Psoas muscle (tissue), 8 donors: Measurements from ENCODE around the gene CALHM2. TPM values are rescaled to one million over a fixed set of nuclear protein-coding genes. Genes with fewer than 3 reads are reported as not detected.

ENCODE experiments used
- ATAC-seq, 4 donors: fragments of 200-7000 bp; cut with Tn5 transposase; one replicate each; pipeline ENCODE4 v1.9.1; 2020; ENCODE audit warnings: moderate library complexity in 3 of 4, mild to moderate bottlenecking in 2 of 4
- DNase-seq, 2 donors: peaks; one replicate each; pipeline ENCODE4 v3.0.0-alpha.2; 2020
- H3K27ac ChIP-seq: fragments of 200-600 bp; one replicate; pipeline ENCODE4 v1.8.0; 2022
- H3K27me3 ChIP-seq, 3 donors: fragments of 200-600 bp in 1 of 3; one replicate each; pipeline versions ENCODE4 v1.6.1 to v1.8.0; 2013 to 2022; ENCODE audit warnings: low read length in 2 of 3, mild to moderate bottlenecking in 2 of 3, moderate library complexity in 1 of 3; ENCODE audit not compliant: insufficient read depth in 3 of 3
- H3K36me3 ChIP-seq, 2 donors: fragments of 200-600 bp in 1 of 2; one replicate each; pipeline versions ENCODE4 v1.6.1 to v1.8.0; 2013 to 2022; ENCODE audit warnings: low read depth in 1 of 2, mild to moderate bottlenecking in 1 of 2, moderate library complexity in 1 of 2; ENCODE audit not compliant: insufficient read depth in 1 of 2
- H3K4me1 ChIP-seq: fragments of 200-600 bp; one replicate; pipeline ENCODE4 v1.8.0; 2022
- H3K4me3 ChIP-seq: fragments of 200-600 bp; one replicate; pipeline ENCODE4 v1.8.0; 2022; ENCODE audit warnings: mild to moderate bottlenecking
- H3K9me3 ChIP-seq: fragments of 200-600 bp; one replicate; pipeline ENCODE4 v1.8.0; 2022
- CTCF ChIP-seq: fragments of 200-600 bp; IDR thresholded peaks from one replicate; pipeline ENCODE4 v1.8.0; 2022; ENCODE audit warnings: antibody characterized with exemption
- WGBS, 3 donors: extraction: QIAGEN DNeasy Blood & Tissue Kit; methylation state at CpG; one replicate each; pipeline versions ENCODE4 v1.1.6 to v1.1.7; 2013; 5-methylcytosine and 5-hydroxymethylcytosine counted together
- intact Hi-C, 2 donors: fragments of 100-400 bp; cut with DNase I; formaldehyde crosslinking; loops; one replicate each; pipeline versions ENCODE4 v1.11.0 to v1.14.2; 2022
- polyA plus RNA-seq, 3 donors: library from polyadenylated mRNA; stranded (reverse); fragments of 200-250 nt; gene quantifications; one replicate each; pipeline ENCODE4 v1.2.3, GENCODE V29; 2013
- total RNA-seq, 4 donors: library from RNA; stranded (reverse); fragmentation: NEBNext Ultra II Directional in 2 of 4; extraction: Animal tissue kit (Norgen Biotek cat#: 25700) in 2 of 4; gene quantifications; one replicate each; pipeline versions ENCODE4 v1.2.1 to v1.2.4, GENCODE V29; 2021 to 2023
- donor health status: healthy with polysubstance abuse.
- donor health status: DM: no; HTN: no; CAD: no; lungs with moderate emphysema.
- donor health status: Bipolar disorder and iron deficiency.
- donor health status: healthy.
- donor health status: DM: yes; HTN: yes; CAD: no.
- donor health status: DM: no; HTN: no; CAD: no.
- donor health status: DM: no; HTN: no; CAD: no.
- donor health status: DM: yes; HTN: yes; CAD: no.

CALHM2 gene
- total and polyA plus RNA-seq, 7 donors, result 6.3 to 9.3 (median 7.5) TPM

GRCh38 chr10:103478671-103479070, 26.5 kb upstream of the CALHM2 start:
- intact Hi-C loops, result no loop called here
- H3K27ac ChIP-seq, result no peak overlapping the region
- H3K4me1 ChIP-seq, result no peaks in the 10 kb centered on the region
- no peak for DNase-seq
- H3K4me3 ChIP-seq, result no peak overlapping the region
- 83 to 86% (median 85%) methylated on average over 22 of the region's 22 CpGs for WGBS, 3 donors
- no peaks in the 10 kb centered on the region for H3K36me3 ChIP-seq
- no peaks in the 10 kb centered on the region for H3K9me3 ChIP-seq
- H3K27me3 ChIP-seq, result no peaks in the 10 kb centered on the region
- no peak for TF ChIP-seq CTCF
- ATAC-seq, result no peak

GRCh38 chr10:103476046-103476768, 24.0 kb upstream of the CALHM2 start:
- intact Hi-C loops, result no loop called here
- peak in 1 of 2 donors; percentile 45 for DNase-seq
- Histone ChIP-seq H3K4me1 (no peaks in the 10 kb centered on the region), H3K36me3 (no peaks in the 10 kb centered on the region), H3K9me3 (no peaks in the 10 kb centered on the region), H3K4me3 (no peak overlapping the region), H3K27ac (no peak overlapping the region), H3K27me3 (no peaks in the 10 kb centered on the region)
- no peak for ATAC-seq
- 64 to 76% (median 72%) methylated on average over 11 of the region's 11 CpGs for WGBS, 3 donors
- TF ChIP-seq CTCF, result no peak

DNA sequence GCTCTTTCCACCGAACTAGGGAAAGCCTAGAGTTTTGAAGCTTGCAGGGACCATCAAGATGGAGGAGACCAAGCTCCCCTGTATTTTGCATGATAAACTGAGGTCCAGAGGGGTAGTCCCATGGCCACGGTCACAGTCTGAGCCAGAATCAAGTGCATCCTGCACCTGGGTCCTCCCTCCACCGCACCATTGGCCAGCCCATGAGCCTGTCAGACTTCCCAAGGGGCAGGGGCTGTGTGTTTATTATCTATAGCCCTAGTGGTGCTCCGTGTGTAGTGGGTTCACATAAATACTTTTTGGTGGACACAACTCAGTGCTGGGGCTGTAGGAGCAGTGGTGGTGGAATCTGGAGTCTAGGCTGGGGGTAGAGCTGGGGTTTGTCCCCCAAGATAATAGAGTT, 23.3 kb upstream of the CALHM2 start:
- WGBS, 3 donors, result 72 to 81% (median 77%) methylated on average over 4 of the region's 4 CpGs
- intact Hi-C loops, result no loop called here
- H3K9me3 ChIP-seq, result no peaks in the 10 kb centered on the region
- H3K27ac ChIP-seq, result no peak overlapping the region
- no peaks in the 10 kb centered on the region for H3K4me1 ChIP-seq
- no peak overlapping the region for H3K4me3 ChIP-seq
- H3K36me3 ChIP-seq, result no peaks in the 10 kb centered on the region
- peak in 1 of 2 donors; percentile 11 for DNase-seq
- H3K27me3 ChIP-seq, result no peaks in the 10 kb centered on the region
- no peak for ATAC-seq
- no peak for TF ChIP-seq CTCF

DNA sequence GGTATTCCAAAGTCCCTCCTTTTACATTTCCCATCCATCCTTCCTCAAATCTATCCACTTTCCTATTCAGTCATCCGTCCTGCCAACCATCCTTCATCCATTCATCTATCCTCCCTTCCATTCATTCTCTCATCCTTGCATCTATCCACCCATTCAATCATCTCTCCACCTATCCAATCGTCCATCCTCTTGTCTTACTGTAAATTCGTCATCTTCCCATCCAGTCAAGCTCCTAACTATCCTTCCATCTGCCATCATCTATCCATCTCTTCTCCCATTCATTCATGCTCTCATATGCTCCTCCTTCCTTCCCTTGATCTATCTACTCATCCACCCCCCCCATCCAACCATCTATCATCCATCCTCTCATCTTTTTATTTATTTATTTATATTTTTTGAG, 21.9 kb upstream of the CALHM2 start:
- no peak overlapping the region for H3K27ac ChIP-seq
- WGBS, 3 donors, result 88 to 97% (median 95%) methylated on average over 3 of the region's 3 CpGs

More for the DNA sequence above, 21.9 kb upstream of the CALHM2 start:
- no peak for TF ChIP-seq CTCF
- Histone ChIP-seq H3K4me3 (no peak overlapping the region), H3K9me3 (no peaks in the 10 kb centered on the region), H3K36me3 (no peaks in the 10 kb centered on the region), H3K27me3 (no peaks in the 10 kb centered on the region), H3K4me1 (no peaks in the 10 kb centered on the region)
- DNase-seq, result no peak
- no peak for ATAC-seq
- intact Hi-C loops, result no loop called here
